HepG2 (cell line): Measurements from ENCODE around the gene PBLD. TPM values are rescaled to one million over a fixed set of nuclear protein-coding genes. Genes with fewer than 3 reads are reported as not detected.
A peak's percentile ranks its signal among the peaks of the same experiment; 100 is the strongest.

Experiments used
- ATAC-seq: fragments of 200-7000 bp; cut with Tn5 transposase; 3 replicates; pipeline ENCODE4 v1.9.1; 2020; ENCODE audit warnings: mild to moderate bottlenecking, moderate library complexity
- BruUV-seq: library from RNA; stranded (reverse); fragments of 400-500 nt; replicated peaks from 2 replicates; lab custom pipeline; 2021; lab: Mats Ljungman, UMichigan
- CTCF ChIA-PET: fragments of 300-600 bp; formaldehyde crosslinking; extraction: SDS; loops from one replicate; lab custom pipeline; 2021; ENCODE audit warnings: low total read pairs, inconsistent platforms, low intra/inter-chr PET ratio; lab: Yijun Ruan, JAX
- POLR2A ChIA-PET: fragments of 350-600 bp; sonication (Branson Sonifier 250); formaldehyde crosslinking; loops from one replicate; lab custom pipeline; 2020; ENCODE audit warnings: antibody characterized with exemption, inconsistent platforms; lab: Yijun Ruan, JAX
- DNase-seq: peaks from one replicate; pipeline ENCODE4 v3.0.0-alpha.2; 2015; ENCODE audit warnings: low spot score
- FAIRE-seq: peaks from 3 replicates; lab custom pipeline; 2011; peaks lifted over from hg19 to GRCh38; lab: Jason Lieb, UNC
- H2AFZ ChIP-seq: one replicate; pipeline ENCODE4 v1.6.1; 2011; ENCODE audit warnings: low read length, inconsistent platforms
- H3K27ac ChIP-seq: fragments of 300-600 bp; 3 replicates; pipeline ENCODE4 v1.8.0; 2011; ENCODE audit warnings: mixed run types, mild to moderate bottlenecking, mixed read lengths, low read length, inconsistent platforms; ENCODE audit not compliant: insufficient read depth; ENCODE audit errors: extremely low read length
- H3K27me3 ChIP-seq, 2 experiments: fragments of 200-600 bp in 1 of 2; 2 replicates in 1 of 2; 3 replicates in 1 of 2; pipeline versions ENCODE4 v1.6.0 to v1.8.0; 2011; ENCODE audit warnings: low read length in 2 of 2, mild to moderate bottlenecking in 2 of 2, moderate library complexity in 2 of 2, inconsistent platforms in 1 of 2; ENCODE audit not compliant: insufficient read depth in 2 of 2, control insufficient read depth in 1 of 2
- H3K36me3 ChIP-seq, 2 experiments: fragments of 200-600 bp in 1 of 2; replicated peaks in 1 of 2; 2 replicates in 1 of 2; 3 replicates in 1 of 2; pipeline versions ENCODE4 v1.5.1 to v1.8.0; 2011; ENCODE audit warnings: low read length in 2 of 2, inconsistent platforms in 1 of 2; ENCODE audit not compliant: insufficient read depth in 2 of 2, control insufficient read depth in 1 of 2
- H3K4me1 ChIP-seq: 2 replicates; pipeline ENCODE4 v1.5.1; 2012; ENCODE audit warnings: low read length, inconsistent platforms; ENCODE audit not compliant: insufficient read depth
- H3K4me2 ChIP-seq: 2 replicates; pipeline ENCODE4 v1.6.0; 2011; ENCODE audit warnings: low read depth, low read length, inconsistent platforms
- H3K4me3 ChIP-seq, 3 experiments: fragments of 200-600 bp in 1 of 3; sonication (generic), shearing (Covaris generic) in 1 of 3; replicated peaks in 1 of 3; 2 replicates each; pipeline ENCODE4 v1.5.1; 2011 to 2016; ENCODE audit warnings: low read length in 3 of 3, inconsistent platforms in 2 of 3, low read depth in 2 of 3, mild to moderate bottlenecking in 2 of 3, control low read depth in 1 of 3, mixed read lengths in 1 of 3; ENCODE audit not compliant: insufficient read depth in 1 of 3
- H3K79me2 ChIP-seq: one replicate; pipeline ENCODE4 v1.6.1; 2011; ENCODE audit warnings: low read length, inconsistent platforms; ENCODE audit not compliant: insufficient read depth
- H3K9ac ChIP-seq: 2 replicates; pipeline ENCODE4 v1.6.0; 2011; ENCODE audit warnings: mild to moderate bottlenecking, low read depth, low read length, inconsistent platforms; ENCODE audit not compliant: insufficient read depth
- H3K9me3 ChIP-seq: 2 replicates; pipeline ENCODE4 v1.5.1; 2012; ENCODE audit warnings: mild to moderate bottlenecking, low read length
- H4K20me1 ChIP-seq: 2 replicates; pipeline ENCODE4 v1.6.0; 2011; ENCODE audit warnings: inconsistent platforms, mild to moderate bottlenecking, low read length, moderate library complexity; ENCODE audit not compliant: insufficient read depth
- ZMAT3 ChIP-seq: sonication (generic); formaldehyde crosslinking; conservative IDR thresholded peaks from 2 replicates; pipeline ENCODE4 v1.7.0; 2021; ENCODE audit warnings: missing genetic modification reagents
- ZNF264 ChIP-seq: sonication (generic); formaldehyde crosslinking; IDR thresholded peaks from 2 replicates; pipeline ENCODE4 v1.4.0; 2020; ENCODE audit warnings: missing genetic modification reagents
- ZNF557 ChIP-seq: sonication (generic); formaldehyde crosslinking; IDR thresholded peaks from 2 replicates; pipeline ENCODE4 v1.4.0; 2020; ENCODE audit warnings: missing genetic modification reagents
- ZSCAN21 ChIP-seq: sonication (generic); formaldehyde crosslinking; IDR thresholded peaks from 2 replicates; pipeline ENCODE4 v1.8.0; 2022; ENCODE audit warnings: mild to moderate bottlenecking, missing genetic modification reagents, moderate library complexity, borderline replicate concordance
- WGBS: methylation state at CpG from one replicate; pipeline ENCODE4 v1.1.6; 2017; ENCODE audit warnings: low lambda C conversion rate; 5-methylcytosine and 5-hydroxymethylcytosine counted together
- in situ Hi-C: cut with HindIII; loops from 2 replicates; pipeline ENCODE4 v1.10.0; 2017; ENCODE audit warnings: low pct_unique_long_range_greater_than_20kb; ENCODE audit not compliant: extremely low pct_ligation_motif_present
- intact Hi-C: fragments of 100-400 bp; cut with micrococcal nuclease; formaldehyde crosslinking; loops from one replicate; pipeline ENCODE4 v1.10.0; 2022; ENCODE audit not compliant: unreplicated experiment
- polyA plus RNA-seq, 8 experiments: library from polyadenylated mRNA; depleted of rRNA in 3 of 8; stranded (reverse) in 7 of 8; unstranded in 1 of 8; fragments of >200 nt; fragmentation: Illumina TruSeq in 4 of 8; extraction: Trizol in 4 of 8; gene quantifications; 2 replicates each; pipeline versions ENCODE4 v1.2.1 to v1.2.3, GENCODE V29; 2011 to 2016; ENCODE audit warnings: low read depth in 4 of 8, missing spikeins in 1 of 8, mixed read lengths in 1 of 8; ENCODE audit not compliant: insufficient read depth in 1 of 8
- total RNA-seq, 5 experiments: library from RNA; depleted of rRNA; stranded (reverse); fragments of >200 nt; fragmentation: Illumina TruSeq; extraction: Trizol; gene quantifications; 2 replicates each; pipeline ENCODE4 v1.2.3, GENCODE V29; 2016; ENCODE audit warnings: low read depth in 1 of 5
- TF ChIP-seq, protein P1 (sequence below): sonication (generic); formaldehyde crosslinking; IDR thresholded peaks from 2 replicates; pipeline ENCODE4 v1.8.1; 2023; ENCODE audit warnings: mild to moderate bottlenecking, missing genetic modification reagents, borderline replicate concordance

PBLD gene
- total and polyA plus RNA-seq, 2 of the 13 experiments (the other 11 are each of a cell fraction or from before 2014, with no cell fraction given) = 0.42 to 3.1 TPM

DNA sequence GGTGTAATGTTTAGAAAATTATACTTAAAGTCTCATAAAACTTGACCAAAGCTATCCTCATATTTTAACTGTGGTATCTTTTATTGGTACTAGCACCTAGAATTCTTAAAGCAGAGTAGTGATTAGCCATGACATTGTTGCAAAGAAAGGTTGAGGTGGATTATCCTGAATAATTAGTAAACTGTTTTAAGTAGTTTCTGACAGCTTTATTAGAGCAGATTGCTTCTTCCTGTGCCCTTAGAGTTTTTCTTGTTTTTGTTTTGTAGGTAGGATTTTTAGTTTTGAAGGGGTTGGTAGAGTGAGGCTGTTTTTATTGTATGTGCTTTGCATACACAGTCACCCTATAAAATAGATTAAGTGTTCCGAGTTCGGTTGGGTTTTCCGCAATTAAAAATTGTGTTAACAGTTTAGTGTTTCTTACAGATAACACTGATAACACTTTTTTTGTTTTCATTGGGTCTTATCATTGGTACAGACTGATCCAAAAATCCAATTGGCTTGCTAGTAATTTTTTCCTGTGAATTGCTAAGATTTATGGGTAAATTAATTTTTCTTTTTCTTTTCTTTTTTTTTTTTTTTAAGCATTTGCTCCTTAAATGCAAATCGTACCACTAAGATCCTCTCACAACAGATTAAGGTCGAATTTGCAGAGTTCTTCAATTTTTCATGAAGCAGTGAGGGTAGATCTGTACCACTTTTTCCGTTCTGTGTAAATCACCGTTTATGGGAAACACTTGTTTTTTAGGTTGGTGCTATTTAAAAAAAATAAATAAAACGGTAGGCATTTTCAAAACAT, 2.1 kb upstream of the PBLD start:
- TF ChIP-seq ZMAT3 (CRISPR knock-in tag) = no peak
- no peak for TF ChIP-seq ZNF557 (CRISPR knock-in tag)
- TF ChIP-seq, protein P1, sequence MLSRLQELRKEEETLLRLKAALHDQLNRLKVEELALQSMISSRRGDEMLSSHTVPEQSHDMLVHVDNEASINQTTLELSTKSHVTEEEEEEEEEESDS = no peak
- TF ChIP-seq ZNF264 (CRISPR knock-in tag) = no peak
- no peak for TF ChIP-seq ZSCAN21 (CRISPR knock-in tag)
- DNase-seq (no peak), ATAC-seq (no peak), FAIRE-seq (no peak)
- H3K9ac ChIP-seq = peak overlapping the region; percentile 98
- H3K4me3 ChIP-seq = peak overlapping the region; percentile 90 to 98 (median 98)
- no peak overlapping the region for H2AFZ ChIP-seq
- no TSS peak for BruUV-seq
- peaks cover 62% of the 10 kb centered on the region for H4K20me1 ChIP-seq
- intact Hi-C loops (no loop called here), in situ Hi-C loops (no loop called here)
- 26% methylated on average over 8 of the region's 8 CpGs for WGBS
- no peaks in the 10 kb centered on the region for H3K9me3 ChIP-seq
- H3K36me3 ChIP-seq = peaks cover 3 to 24% of the 10 kb centered on the region in 2 experiments; a peak in 4 of 5 replicates
- no peaks in the 10 kb centered on the region; a peak in 1 of 5 replicates for H3K27me3 ChIP-seq
- peaks cover 79% of the 10 kb centered on the region for H3K79me2 ChIP-seq
- no peak overlapping the region for H3K27ac ChIP-seq
- peak overlapping the region; percentile 79 for H3K4me2 ChIP-seq
- peaks cover 47% of the 10 kb centered on the region for H3K4me1 ChIP-seq
- ChIA-PET POLR2A (interaction anchor here (1.2 kb wide), 1 partner anchor 9 kb away, joined by 4 read pairs; no protein-coding TSS in a partner anchor), CTCF (no interaction called here)
